Measurements from ENCODE around the gene NR2F2.

- TF ChIP-seq POLR2A (IDR thresholded peaks at IDR 0.05) = no peak
- TF ChIP-seq CTCF (IDR thresholded peaks at IDR 0.05) = no peak
- no peak for TF ChIP-seq POLR2AphosphoS5 (IDR thresholded peaks at IDR 0.05)
- TF ChIP-seq EP300 (IDR thresholded peaks at IDR 0.05) = no peak
Measured at GRCh38 chr15:96298217-96298616, 32.3 kb upstream of the NR2F2 start.
